Dermis microvascular lymphatic vessel endothelial cell (primary cell): Measurements from ENCODE around the gene LONRF3. TPM values are rescaled to one million over a fixed set of nuclear protein-coding genes. Genes with fewer than 3 reads are reported as not detected.
"Not testable (repeated sequence)": the region's sequence is repeated elsewhere in the genome, so short reads cannot be mapped to it uniquely, and the experiment has no call there.

ENCODE experiments used
- DNase-seq, 2 donors: peaks; one replicate each; pipeline versions ENCODE4 v3.0.0 to v3.0.0-alpha.2; 2010; ENCODE audit warnings: low read depth in 2 of 2
- total RNA-seq: library from RNA; depleted of rRNA; stranded (reverse); fragments of >200 nt; gene quantifications from 2 replicates; pipeline ENCODE4 v1.2.1, GENCODE V29; 2014

Gene LONRF3
- total RNA-seq, 1 donor from 2014 or later, result 21.1 TPM

- no peak for DNase-seq
These were observed 9.1 kb downstream of the LONRF3 start for GRCh38 chrX:118983513-118983912.

GRCh38 chrX:118988911-118989310, 14.5 kb downstream of the LONRF3 start:
- no peak for DNase-seq

- DNase-seq, result no peak
These were observed 15.5 kb downstream of the LONRF3 start for GRCh38 chrX:118989886-118990285.

- peak in 1 of 2 donors; percentile 77 for DNase-seq
These were observed 16.3 kb downstream of the LONRF3 start for GRCh38 chrX:118990512-118991227.

GRCh38 chrX:118992441-118993121, 18.2 kb downstream of the LONRF3 start:
- not testable (repeated sequence) for DNase-seq

GRCh38 chrX:119003462-119003861, 29.0 kb downstream of the LONRF3 start:
- DNase-seq, result no peak

GRCh38 chrX:119004920-119005524, 30.6 kb downstream of the LONRF3 start:
- peak; percentile 12 to 51 for DNase-seq

GRCh38 chrX:119007189-119007770, 32.9 kb downstream of the LONRF3 start:
- no peak for DNase-seq

GRCh38 chrX:119008110-119008744, 33.8 kb downstream of the LONRF3 start:
- peak; percentile 20 to 39 for DNase-seq

- DNase-seq, result no peak
These were observed 34.7 kb downstream of the LONRF3 start for GRCh38 chrX:119009071-119009470.

GRCh38 chrX:119010491-119010890, 36.1 kb downstream of the LONRF3 start:
- no peak for DNase-seq

GRCh38 chrX:119013164-119013563, 38.7 kb downstream of the LONRF3 start:
- no peak for DNase-seq

- DNase-seq, result peak; percentile 77 to 94
These were observed 41.2 kb downstream of the LONRF3 start for GRCh38 chrX:119015407-119016237.

- DNase-seq, result no peak
These were observed 42.7 kb downstream of the LONRF3 start for GRCh38 chrX:119017077-119017476.

GRCh38 chrX:119025900-119026299, 51.5 kb downstream of the LONRF3 start:
- no peak for DNase-seq

- not testable (repeated sequence) for DNase-seq
These were observed 51.9 kb downstream of the LONRF3 start for GRCh38 chrX:119026344-119026743.

GRCh38 chrX:119027960-119028732, 53.7 kb downstream of the LONRF3 start:
- DNase-seq, result not testable (repeated sequence)

GRCh38 chrX:119028733-119029330, 54.4 kb downstream of the LONRF3 start:
- no peak for DNase-seq

GRCh38 chrX:119029656-119030055, 55.2 kb downstream of the LONRF3 start:
- DNase-seq, result not testable (repeated sequence)

- peak; percentile 33 to 64 for DNase-seq
These were observed 56.6 kb downstream of the LONRF3 start for GRCh38 chrX:119030990-119031389.
